GM21423 (cell line): ENCODE data around the gene MAP4K4.
"Not testable (repeated sequence)": the region's sequence is repeated elsewhere in the genome, so short reads cannot be mapped to it uniquely, and the experiment has no call there.

Experiments used
- ATAC-seq: cut with Tn5 transposase; IDR thresholded peaks from one replicate; pipeline ENCODE4 v1.9.1; 2021; ENCODE audit warnings: mild to moderate bottlenecking, moderate library complexity; ENCODE audit not compliant: unreplicated experiment

MAP4K4 gene

GRCh38 chr2:101763496-101764333 is 66.2 kb downstream of the MAP4K4 start:
- ATAC-seq, result no peak

GRCh38 chr2:101766337-101766736 is 68.8 kb downstream of the MAP4K4 start:
- no peak for ATAC-seq

GRCh38 chr2:101766871-101767739 is 69.6 kb downstream of the MAP4K4 start:
- no peak for ATAC-seq

- no peak for ATAC-seq
Measured at GRCh38 chr2:101768556-101769220, 71.2 kb downstream of the MAP4K4 start.

- ATAC-seq, result not testable (repeated sequence)
Measured at GRCh38 chr2:101769726-101770125, 72.2 kb downstream of the MAP4K4 start.

GRCh38 chr2:101770726-101771125 is 73.2 kb downstream of the MAP4K4 start:
- no peak for ATAC-seq

- no peak for ATAC-seq
Measured at GRCh38 chr2:101771227-101771902, 73.9 kb downstream of the MAP4K4 start.

- ATAC-seq, result no peak
Measured at GRCh38 chr2:101771910-101772321, 74.4 kb downstream of the MAP4K4 start.

- no peak for ATAC-seq
Measured at GRCh38 chr2:101773137-101773536, 75.6 kb downstream of the MAP4K4 start.

GRCh38 chr2:101773961-101774360 is 76.5 kb downstream of the MAP4K4 start:
- not testable (repeated sequence) for ATAC-seq

GRCh38 chr2:101775092-101775491 is 77.6 kb downstream of the MAP4K4 start:
- no peak for ATAC-seq

- no peak for ATAC-seq
Measured at GRCh38 chr2:101775636-101776035, 78.1 kb downstream of the MAP4K4 start.

- ATAC-seq, result no peak
Measured at GRCh38 chr2:101776172-101777043, 78.9 kb downstream of the MAP4K4 start.

- ATAC-seq, result no peak
Measured at GRCh38 chr2:101777337-101777736, 79.8 kb downstream of the MAP4K4 start.

- no peak for ATAC-seq
Measured at GRCh38 chr2:101778102-101778501, 80.6 kb downstream of the MAP4K4 start.

- no peak for ATAC-seq
Measured at GRCh38 chr2:101779190-101779589, 81.7 kb downstream of the MAP4K4 start.

GRCh38 chr2:101779656-101780055 is 82.1 kb downstream of the MAP4K4 start:
- no peak for ATAC-seq

- ATAC-seq, result no peak
Measured at GRCh38 chr2:101781326-101781725, 83.8 kb downstream of the MAP4K4 start.

GRCh38 chr2:101781791-101782426 is 84.4 kb downstream of the MAP4K4 start:
- ATAC-seq, result no peak
